Astrocyte of the hippocampus (primary cell): ENCODE measurements around the gene CASR.

ENCODE experiments used
- DNase-seq: peaks from one replicate; pipeline ENCODE4 v3.0.0; 2011; ENCODE audit warnings: low read depth, low spot score

Gene CASR

GRCh38 chr3:122215592-122216298 is 32.3 kb downstream of the CASR start:
- DNase-seq: no peak

- DNase-seq: no peak
Observed at GRCh38 chr3:122217901-122218300, 34.4 kb downstream of the CASR start.

GRCh38 chr3:122219242-122219872 is 35.9 kb downstream of the CASR start:
- no peak for DNase-seq

GRCh38 chr3:122227036-122227781 is 43.7 kb downstream of the CASR start:
- no peak for DNase-seq

DNA sequence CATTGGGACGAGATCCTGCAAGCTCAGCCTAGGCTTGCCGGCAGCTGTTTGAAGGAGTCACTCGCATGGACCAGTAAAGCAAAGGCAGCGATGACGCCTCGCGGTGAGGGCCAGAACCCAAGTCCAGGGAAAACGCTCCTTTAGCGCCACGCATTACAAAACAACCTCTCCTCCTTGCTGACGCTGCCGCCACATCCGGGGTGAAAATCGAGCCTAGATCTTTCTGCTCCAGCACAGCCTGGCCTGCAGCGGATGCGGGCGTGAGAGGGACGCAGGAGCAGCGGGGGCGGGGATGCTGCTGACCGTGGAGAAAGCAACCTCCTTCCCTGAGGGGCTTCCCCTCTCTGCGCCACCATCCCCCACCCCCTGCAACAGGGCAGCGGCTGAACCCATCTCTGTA is 46.7 kb downstream of the CASR start:
- no peak for DNase-seq

DNA sequence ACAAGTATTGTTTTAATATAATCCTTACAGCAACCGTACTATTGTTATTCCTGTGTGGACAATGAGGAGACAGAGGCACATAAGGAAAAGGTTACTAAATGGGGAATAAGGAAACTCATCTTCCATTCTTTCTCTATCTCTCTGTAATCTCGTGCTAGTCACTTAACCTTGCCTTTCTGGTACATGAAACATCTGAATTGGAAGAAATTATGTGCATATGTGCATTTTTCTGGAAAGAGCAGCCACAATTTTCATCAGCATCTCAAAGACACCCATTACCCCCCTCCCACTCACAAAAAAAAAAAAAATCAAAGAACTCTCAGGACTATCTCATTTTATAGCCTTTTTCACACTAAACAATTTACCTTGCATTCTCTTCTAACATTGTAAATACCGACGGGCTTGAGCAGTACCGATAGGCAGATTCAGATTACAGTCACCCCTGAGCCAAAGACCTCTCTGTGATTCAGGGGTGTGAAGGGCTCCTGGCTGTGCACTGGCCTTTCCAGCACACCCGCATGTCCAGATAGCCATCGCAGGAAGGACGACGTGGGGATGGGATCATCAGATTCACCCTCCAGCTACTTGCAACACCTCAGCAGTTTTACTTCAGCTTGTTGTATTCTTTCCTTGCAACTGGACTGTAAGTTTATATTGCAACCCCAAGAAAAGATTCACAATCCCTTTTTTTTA is 48.1 kb downstream of the CASR start:
- DNase-seq: no peak

DNA sequence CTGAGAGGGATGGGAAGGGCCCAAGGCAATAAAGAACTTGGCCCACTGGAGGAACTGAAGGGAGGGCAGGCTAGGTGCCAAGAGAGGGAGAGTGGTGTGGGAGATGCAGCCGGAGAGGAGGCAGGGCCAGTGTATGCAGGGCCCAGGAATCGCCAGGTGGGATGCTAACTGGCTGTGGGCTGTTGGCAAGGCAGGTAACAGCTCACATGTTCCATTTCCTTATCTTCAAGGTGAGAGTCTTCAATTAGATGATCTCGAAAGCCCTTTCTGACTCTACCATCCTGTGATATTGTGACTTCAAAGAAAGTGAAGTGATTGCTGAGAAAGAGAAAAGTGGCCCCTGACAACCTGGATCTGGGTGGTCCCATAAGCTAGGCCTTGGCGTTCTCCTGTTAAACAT is 49.0 kb downstream of the CASR start:
- DNase-seq: no peak

DNA sequence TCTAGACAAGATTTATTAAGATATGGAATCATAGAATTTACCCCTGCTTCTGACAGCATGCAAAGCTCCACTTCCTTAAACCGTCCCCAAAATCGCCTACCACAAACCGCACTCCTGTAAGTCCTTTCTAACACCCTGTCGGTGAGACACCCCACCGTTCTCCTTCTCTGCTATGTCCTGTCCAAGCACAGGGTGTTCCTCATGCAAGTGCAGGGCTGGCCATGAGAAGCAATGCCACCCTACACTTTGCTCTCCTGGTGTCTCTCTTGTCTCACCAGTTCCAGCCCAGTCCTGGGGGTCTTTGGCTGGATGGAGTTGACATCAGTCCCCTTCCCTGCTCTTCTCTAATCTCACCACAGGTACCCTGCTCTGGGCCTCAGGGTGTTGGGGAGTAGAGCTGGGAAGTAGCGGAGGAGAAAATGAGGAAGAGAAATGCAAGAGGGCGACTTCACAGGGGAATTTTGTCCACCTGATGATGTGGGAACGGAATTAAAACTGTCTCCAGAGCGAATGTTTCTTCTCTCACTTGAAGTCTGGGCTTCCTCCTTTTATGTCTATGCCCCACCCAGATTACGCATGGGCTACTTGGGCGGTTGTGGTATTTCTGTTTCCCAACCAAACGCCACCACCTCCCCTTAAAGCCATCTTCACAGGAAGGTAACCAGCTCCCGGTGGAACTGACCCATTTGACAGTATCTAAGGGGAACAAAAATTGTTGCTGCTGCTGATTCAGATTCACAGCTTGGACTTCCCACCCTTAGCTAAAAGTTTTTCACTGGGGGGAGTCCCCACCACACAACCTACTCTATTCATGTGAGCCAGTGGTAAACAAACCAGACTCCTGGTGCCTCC is 49.9 kb downstream of the CASR start:
- no peak for DNase-seq

GRCh38 chr3:122234117-122234516 is 50.6 kb downstream of the CASR start:
- no peak for DNase-seq

- no peak for DNase-seq
Observed at GRCh38 chr3:122235147-122235546, 51.7 kb downstream of the CASR start.

- no peak for DNase-seq
Observed at GRCh38 chr3:122239112-122239511, 55.6 kb downstream of the CASR start.

DNA sequence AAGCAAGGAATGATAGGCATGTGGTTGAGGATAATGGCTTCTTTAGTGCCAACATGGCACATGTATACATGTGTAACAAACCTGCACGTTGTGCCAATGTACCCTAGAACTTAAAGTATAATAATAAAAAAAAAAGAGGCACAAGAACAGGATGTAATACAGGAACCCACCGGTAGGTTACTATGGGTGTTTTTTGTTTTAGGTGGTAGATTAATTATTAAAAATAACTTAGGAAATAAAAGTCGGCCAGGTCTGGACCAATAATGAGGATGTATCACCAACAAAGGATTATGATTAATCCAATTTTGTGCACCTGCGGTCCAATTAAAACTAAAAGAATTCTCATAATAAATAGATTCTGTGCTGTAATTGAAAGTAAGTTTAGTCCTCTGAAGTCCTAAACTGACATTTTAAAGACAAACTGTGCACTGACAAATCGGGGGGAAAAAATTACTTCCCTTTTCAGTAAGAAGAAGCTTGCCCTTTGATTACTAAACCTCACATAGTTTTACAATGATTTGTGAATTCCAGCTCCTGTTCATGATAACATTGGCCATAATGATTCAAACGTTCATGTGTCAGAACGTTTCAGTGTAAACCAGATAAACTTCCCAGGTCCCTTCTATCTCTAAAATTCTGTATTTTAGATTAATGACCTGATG is 62.2 kb downstream of the CASR start:
- peak; percentile 36 for DNase-seq

- no peak for DNase-seq
Observed at GRCh38 chr3:122246199-122246598, 62.7 kb downstream of the CASR start.

DNA sequence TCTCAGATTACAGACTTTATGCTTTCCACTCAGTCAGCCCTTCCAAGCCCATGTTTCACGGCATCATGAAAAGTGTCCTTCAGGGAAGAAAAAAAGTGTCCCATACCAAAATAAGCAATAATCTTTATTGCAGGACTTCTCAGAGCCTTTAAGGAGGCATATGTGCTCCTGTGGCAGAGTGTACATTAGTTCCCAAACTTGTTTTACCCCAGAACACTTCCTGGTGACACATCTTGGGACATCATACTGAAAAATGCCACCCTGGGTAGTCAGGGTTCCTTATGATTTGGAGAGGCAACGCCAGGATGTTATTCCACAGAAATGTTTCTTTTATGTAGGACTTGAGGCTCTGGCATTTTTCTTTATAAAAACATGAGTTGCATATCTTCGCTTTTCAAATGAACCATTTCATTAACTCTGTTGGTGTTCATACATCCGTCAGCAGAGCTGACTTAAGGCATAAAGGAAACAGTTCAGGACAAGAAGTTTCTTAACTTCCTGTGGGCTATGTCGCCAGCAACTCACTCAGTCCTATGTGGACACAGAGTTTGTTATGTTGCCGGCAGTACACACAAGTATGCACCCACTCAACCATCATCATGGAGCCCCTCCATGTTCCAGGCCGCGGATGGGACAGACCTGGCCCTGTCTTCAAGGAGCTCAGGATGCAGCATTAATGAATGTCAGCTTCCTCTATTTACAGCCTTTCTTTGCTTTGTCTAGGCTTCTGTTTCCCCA is 63.8 kb downstream of the CASR start:
- no peak for DNase-seq

DNA sequence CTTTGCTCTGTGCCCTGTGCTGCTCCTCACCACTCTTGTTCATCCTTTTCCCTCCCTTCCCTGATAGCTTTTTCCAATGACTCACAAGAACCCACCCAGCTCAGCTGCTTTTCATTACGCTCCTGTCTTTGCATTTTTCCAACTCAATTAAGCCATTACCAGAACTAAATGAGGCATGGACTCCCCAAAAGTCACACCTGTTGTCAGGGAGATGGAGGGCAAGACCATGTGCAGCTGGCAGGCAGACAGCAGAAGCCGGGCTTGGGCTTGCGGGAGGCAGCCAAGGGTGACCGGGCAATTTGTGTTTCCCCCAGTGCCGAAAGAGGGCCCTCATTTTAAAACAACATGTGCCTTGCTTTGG is 64.3 kb downstream of the CASR start:
- no peak for DNase-seq

DNA sequence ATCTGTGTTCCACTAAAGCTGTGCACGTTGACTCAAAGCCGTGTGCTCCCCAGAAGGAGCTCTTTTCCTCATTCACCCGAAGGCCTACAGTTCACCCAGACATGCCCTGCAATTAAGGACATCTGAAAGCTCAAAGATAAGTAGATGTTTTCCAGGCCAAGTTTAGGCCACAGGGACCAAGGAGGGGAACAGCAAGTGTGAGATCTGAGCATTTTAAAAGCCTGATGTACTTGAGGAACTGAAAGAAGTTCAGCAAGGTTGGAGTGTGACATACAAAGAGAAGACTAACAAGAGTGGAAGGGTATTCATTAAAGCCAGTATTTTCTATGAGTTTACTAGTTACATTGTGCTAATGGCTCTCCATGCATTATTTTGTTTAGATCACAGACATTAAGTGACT is 68.0 kb downstream of the CASR start:
- no peak for DNase-seq

DNA sequence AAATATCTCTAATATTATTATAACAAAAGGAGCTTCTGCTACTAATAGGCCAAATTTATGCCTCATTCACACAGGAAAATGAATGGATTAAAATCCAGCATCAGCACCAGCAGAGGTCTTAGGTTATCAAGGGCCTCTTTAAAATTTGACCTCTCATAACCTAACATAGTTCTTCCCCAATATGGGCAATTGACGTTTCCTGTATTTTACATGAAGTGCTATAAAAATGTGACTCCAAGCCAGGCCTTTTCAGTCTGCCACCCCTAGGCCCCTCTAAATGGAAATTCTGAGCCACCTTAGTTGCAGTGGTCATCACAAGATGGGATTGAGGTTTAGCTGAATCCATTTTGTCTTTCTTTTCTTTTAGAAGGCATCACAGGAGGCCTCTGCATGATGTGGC is 70.1 kb downstream of the CASR start:
- DNase-seq: no peak

GRCh38 chr3:122255757-122256439 is 72.4 kb downstream of the CASR start:
- no peak for DNase-seq

GRCh38 chr3:122257644-122258364 is 74.3 kb downstream of the CASR start:
- DNase-seq: no peak
